GM18858 (cell line): ENCODE measurements around the gene PPP6R3.
"Not testable (repeated sequence)": the region's sequence is repeated elsewhere in the genome, so short reads cannot be mapped to it uniquely, and the experiment has no call there.

Experiments
- ATAC-seq: cut with Tn5 transposase; IDR thresholded peaks from one replicate; pipeline ENCODE4 v1.9.1; 2021; ENCODE audit not compliant: unreplicated experiment

PPP6R3 gene

DNA sequence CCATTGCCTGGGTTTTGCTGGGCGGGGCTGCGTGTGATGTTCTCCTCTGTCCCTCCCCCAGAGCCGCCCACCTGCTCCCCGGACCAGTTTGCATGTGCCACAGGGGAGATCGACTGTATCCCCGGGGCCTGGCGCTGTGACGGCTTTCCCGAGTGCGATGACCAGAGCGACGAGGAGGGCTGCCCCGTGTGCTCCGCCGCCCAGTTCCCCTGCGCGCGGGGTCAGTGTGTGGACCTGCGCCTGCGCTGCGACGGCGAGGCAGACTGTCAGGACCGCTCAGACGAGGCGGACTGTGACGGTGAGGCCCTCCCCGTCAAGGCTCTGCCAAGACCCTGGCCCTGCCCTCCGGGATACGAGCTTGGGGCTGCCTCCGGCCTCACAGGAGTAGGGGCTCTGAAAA is 27.0 kb upstream of the PPP6R3 start:
- ATAC-seq, result no peak

DNA sequence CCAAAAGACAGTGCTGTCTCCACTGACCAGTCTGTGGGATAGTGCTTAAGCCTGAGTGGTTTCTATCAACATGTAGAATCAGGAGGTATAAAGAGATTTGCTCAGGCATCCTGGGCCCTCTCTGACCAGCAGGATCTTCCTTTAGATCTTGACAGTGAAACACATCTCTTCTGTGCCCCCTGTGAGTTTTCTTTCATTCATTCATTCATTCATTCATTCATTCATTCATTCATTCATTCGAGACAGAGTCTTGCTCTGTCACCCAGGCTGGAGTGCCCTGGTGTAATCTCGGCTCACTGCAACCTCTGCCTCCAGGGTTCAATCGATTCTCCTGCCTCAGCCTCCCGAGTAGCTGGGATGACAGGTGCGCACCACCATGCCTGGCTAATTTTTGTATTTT is 26.4 kb upstream of the PPP6R3 start:
- not testable (repeated sequence) for ATAC-seq

DNA sequence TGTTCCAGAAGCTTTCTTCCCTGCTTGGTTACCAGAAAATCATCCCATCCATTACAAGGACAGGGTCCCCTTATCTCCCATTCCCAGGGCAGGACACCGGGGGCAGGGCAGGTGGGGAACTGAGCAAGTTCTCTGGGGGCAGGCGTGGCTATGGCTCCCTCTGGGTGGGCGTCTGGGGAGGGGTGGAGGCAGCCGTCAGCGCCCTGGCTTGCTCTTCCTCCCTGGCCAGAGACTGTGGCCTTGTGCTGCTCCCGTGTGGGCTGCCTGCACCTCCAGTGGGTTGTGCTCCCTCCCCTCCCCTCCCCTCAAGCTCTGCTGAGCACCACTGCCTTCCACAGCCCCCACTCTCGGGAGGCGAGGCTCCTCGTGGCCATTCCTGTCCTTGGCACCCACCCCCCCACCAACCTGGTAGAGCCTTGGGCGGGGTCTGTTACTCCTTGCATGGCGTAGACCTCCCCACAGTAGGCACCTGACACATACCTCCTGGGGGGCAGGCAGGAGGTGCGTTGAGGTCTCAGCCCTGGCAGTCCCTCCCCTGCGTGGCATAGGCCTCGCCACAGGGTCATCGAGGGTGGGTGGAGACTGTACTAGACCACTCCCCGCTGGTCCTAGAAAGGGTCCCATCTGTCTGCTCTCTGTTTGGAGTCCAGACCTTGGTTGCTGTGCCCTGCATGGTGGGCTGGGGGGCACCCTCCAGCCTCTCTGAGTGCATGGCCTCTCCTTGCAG is 24.2 kb upstream of the PPP6R3 start:
- no peak for ATAC-seq

DNA sequence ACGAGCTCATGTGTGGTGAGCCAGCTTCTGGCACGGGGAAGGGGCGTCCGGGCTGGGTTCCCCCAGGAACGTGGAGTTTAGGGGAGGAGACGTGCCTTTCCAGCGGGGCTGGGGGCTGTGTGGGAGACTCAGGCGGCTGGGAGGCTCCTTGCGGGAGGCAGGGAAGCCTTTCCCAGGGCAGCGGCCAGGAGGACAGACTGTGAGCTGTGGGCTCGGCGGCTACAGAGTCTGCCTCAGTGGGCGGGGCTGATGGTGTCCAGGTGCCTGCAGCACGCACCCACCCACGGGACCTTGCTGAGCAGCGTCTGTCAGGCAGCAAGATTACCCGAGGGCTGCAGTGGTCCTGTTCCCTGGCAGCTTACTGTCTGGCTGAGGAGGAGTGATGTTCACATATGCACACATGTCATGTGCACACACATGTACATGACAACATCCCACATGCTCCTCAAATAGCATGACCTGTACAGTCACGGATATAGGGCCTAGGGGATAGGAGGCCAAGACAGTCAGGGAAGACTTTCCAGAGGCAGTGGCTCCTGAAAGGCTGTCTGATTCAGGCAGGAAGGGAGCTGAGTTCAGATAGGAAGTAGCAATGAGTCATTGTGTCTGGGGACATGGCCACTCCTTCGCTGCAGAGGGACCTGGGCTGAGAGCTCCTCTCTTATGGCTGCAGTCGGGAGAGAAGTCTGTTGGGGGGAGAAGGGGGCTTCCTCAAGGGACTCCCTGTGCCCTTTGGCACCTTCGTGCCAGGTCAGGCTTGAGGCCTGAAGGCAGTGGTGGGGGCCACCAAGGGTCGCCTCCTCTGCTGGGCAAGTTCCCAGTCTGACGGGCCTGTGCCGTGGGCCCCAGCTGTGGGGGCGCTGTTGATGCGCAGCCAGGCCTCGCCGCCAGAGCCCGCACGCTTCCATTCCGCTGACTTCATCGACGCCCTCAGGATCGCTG is 23.3 kb upstream of the PPP6R3 start:
- no peak for ATAC-seq

DNA sequence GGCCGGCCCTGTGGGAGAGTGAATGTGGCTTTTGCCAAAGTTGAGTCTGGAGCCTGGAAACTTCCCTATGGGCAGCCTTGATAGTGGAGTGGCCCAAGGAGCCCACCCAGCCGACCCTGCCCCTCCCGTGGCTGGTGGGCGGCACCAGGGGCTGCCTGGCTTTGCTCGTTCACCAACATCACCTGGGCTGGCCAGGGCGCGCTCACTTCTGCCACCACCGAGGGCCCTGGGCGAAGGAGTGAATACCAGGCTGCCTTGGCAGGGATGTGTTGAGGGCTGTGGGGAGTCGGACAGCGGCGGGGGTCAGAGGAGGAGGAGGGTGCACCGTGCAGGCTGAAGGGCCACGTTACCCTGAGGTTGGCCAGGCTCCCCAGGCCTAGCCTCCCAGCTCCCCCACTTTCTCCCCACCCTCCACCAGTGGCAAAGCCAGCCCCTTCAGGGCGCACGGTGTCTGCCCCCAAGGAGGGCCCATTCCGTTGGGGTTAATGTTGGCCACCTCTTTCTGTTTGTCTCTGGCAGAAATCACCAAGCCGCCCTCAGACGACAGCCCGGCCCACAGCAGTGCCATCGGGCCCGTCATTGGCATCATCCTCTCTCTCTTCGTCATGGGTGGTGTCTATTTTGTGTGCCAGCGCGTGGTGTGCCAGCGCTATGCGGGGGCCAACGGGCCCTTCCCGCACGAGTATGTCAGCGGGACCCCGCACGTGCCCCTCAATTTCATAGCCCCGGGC is 22.5 kb upstream of the PPP6R3 start:
- no peak for ATAC-seq

DNA sequence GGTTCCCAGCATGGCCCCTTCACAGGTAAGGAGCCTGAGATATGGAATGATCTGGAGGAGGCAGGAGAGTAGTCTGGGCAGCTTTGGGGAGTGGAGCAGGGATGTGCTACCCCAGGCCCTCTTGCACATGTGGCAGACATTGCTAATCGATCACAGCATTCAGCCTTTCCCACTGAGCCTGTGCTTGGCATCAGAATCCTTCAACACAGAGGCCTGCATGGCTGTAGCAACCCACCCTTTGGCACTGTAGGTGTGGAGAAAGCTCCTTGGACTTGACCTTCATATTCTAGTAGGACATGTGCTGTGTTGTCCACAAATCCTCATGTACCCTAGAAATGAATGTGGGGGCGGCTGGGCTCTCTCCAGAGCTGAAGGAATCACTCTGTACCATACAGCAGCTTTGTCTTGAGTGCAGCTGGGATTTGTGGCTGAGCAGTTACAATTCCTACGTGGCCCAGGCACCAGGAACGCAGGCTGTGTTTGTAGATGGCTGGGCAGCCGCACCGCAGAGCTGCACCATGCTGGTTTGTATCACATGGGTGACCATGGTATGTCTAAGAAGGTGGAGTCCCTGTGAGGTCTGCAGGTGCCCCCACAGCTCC is 21.8 kb upstream of the PPP6R3 start:
- no peak for ATAC-seq

DNA sequence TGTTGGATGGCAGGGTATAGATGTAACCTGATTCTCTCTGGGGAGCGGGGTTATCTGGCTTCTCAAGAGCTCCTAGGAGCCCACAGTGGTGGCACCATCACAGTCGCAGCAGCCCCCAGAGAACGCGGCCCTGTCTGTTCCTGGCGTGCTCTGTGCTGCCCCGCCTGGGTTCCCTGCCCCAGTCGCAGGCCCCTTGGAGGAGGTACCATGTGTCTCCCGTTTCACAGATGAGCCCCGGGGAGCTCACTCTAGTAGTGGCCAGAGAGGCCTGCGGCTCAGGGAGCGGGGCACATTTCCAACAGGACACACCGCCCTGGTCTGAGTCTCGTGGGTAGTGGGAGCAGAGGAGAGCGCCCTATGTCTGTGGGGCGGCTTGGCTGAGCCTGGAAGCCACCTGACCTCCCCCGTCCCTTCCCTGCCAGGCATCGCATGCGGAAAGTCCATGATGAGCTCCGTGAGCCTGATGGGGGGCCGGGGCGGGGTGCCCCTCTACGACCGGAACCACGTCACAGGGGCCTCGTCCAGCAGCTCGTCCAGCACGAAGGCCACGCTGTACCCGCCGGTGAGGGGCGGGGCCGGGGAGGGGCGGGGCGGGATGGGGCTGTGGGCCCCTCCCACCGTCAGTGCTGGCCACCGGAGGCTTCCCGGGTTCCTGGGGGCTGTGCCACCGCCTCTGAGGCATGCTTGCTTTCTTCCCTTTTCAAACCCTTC is 21.0 kb upstream of the PPP6R3 start:
- no peak for ATAC-seq

DNA sequence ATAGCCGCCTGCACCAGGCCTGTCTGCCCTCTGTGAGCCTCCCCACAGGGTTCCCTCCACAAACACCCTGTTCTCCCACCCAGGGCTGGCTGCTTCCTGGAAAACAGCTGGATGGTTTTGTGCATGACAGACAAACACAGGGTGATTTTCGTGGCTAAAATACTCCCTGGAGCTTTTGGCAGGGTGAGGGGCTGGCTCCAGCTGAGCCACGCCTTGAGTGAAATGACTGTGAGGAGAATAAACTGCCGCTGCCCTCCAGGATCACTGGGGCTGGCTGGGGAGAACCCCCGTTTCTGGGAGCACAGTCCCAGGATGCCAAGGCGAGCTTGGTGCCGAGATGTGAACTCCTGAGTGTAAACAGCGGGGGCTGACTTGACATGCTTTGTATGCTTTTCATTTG is 20.3 kb upstream of the PPP6R3 start:
- ATAC-seq, result no peak

DNA sequence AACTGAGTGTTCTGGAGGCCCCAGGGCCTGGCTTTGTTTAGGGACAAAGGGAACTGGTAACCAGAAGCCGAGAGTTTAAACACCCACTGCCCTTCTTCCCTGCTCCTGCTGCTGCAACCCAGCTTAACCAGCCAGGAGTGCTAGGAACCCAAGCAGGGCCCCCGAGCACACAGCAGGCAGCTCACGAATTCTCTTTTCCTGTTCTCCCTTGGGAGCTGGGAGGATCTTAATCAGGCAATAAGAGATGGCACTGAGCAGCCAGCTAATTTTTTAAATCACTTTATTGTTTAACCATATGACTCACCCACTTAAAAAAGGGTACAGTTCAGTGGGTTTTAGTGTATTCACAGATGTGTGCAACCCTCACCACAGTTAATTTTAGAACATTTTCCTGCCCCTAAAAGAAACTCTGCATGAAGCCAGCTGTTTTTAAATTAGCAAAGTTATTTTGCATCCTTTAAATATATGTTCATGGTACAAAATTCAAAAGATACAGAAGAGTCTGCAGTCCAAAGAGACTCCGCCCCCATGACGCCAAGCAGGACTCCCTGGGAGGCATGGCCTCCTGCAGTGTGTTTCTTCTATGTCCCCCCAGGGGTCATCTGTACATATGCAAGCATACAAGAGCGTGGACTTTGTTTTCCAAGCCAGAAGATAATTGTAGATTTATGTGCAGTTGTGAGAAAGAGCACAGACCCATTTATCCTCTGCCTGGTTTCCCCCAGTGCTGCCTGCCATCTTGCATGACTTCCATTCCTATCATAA is 18.9 kb upstream of the PPP6R3 start:
- ATAC-seq, result no peak

DNA sequence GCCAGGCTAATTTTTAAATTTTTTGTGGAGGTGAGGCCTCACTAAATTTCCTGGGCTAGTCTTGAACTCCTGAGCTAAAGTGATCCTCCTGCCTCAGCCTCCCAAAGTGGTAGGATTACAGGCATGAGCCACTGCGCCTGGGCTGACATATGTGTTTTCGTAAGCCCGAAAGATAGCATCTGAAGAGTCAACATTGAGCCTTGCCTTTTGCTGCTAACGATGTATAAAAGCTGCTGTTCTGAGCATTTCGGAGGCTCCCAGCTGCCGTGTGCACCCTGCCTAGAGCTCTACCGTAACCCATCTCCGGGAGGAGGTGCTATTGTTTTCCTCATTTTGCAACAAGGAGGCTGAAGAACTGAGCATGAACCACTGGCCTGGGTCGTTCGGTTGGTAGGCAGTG is 18.1 kb upstream of the PPP6R3 start:
- no peak for ATAC-seq

DNA sequence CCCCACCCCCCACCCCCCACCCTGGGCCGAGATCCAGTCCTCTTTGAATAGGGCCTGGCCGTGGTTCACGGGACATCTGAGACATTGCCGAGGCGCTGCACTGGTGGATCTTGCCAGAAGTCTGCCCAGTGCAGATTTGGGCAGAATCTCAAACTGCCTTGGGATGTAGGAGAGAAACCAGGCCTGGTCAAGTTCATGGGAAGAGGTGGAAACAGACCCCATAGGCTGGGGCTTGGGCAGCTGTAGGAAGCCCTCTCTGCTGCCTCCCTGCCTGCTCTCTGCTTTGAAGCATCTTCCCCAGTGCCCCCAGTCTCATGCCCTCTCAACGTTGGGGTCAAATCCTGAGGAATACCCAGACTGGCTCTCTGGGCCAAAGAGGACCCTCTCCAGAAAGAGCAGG is 16.0 kb upstream of the PPP6R3 start:
- no peak for ATAC-seq

DNA sequence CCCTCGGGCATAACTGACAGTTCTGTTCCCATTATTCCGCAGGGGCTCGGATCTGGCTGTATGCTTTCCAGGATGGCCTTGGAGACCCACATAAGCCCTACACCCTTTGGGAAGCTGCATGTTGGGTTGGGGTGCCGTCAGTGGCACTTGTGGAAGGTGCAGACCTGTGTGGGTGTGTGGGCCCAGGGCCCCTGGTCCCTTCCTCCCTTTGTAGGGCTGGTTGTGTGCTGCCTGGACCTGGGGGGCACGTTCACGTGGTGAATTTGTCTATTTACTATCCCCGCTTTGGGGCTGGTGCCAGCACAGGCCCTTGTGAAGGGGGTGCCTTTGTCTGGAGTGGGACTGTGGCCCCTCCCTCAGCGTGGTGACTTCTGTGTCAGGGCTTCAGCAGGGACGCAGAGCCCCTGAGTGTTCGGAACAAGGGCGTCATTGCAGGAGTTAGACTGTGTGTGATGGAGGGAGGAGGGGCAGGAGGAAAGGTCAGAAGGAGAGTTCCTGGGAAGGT is 15.0 kb upstream of the PPP6R3 start:
- no peak for ATAC-seq

DNA sequence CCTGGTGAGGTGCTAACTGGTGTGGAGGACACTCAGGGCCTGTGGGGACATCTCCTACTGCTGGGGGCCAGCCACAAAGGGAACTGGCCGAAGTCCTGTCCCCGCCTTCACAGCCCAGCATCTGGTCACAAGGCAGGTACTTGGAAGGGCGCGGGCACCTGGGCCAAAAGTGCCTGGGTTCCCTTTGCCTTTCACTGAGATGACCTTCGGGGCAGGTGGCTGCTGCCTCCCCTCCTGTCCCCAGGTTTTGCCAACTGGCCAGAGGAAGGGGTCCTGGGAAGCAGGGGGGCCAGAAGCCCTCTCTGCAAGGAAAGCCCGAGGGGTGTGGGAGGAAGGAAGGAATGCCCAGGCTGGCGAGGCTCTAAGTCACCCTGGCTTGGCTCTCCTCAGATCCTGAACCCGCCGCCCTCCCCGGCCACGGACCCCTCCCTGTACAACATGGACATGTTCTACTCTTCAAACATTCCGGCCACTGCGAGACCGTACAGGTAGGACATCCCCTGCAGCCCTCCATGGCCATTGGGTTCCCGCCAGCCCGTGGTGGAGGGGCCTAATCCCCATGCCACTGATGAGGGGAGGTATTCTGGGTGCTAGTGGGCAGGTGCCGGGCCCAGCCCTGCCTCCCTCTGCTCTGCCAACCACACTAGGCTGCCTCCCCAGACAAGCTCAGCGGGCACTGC is 14.4 kb upstream of the PPP6R3 start:
- no peak for ATAC-seq

DNA sequence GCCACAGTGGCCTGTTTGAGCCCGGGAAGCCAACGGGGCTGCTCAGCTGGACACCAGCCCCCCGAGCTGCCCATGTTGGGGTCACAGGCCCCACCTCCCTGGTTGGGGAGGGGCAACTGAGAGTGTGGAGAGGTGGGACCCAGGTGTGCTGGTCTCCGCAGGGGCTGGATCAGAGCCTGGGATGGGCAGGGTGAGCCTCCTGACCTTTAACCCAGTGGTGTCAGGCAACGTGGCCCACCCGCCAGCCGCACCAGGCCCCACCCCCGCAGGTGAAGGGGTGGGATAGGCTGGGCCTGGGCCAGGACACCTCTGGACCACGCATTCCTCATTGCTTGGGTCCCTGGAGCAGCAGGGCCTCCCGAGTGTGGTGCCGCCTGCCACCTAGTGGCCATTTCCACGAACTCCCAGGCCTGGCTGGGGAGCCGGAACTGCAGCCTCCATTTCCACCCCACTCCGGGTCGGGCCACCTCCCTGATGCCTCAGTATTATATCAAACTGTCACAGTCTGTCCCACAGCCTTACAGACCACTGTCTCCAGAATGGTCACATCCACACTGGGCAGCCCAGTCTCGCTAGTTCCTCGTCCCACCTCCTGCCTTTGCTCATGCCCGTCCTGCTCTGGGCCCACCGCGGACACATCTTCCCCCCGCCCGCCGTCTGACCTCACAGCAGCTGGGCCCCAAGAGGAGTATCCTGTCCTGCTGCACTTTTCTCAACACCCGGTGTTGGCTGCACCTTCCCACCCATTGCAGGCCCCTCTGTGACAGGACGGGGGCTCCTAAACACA is 13.3 kb upstream of the PPP6R3 start:
- no peak for ATAC-seq

DNA sequence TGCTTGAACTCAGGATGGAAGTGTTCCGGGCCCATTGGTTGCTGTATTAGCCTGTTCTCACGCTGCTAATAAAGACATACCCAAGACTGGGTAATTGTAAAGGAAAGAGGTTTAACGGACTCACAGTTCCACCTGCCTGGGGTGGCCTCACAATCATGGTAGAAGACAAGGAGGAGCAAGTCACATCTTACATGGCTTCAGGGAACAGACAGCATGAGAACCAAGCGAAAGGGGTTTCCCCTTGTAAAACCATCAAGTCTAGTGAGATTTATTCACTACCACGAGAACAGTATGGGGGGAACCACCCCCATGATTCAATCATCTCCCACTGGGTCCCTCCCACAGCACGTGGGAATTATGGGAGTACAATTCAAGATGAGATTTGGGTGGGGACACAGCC is 12.6 kb upstream of the PPP6R3 start:
- ATAC-seq, result not testable (repeated sequence)

DNA sequence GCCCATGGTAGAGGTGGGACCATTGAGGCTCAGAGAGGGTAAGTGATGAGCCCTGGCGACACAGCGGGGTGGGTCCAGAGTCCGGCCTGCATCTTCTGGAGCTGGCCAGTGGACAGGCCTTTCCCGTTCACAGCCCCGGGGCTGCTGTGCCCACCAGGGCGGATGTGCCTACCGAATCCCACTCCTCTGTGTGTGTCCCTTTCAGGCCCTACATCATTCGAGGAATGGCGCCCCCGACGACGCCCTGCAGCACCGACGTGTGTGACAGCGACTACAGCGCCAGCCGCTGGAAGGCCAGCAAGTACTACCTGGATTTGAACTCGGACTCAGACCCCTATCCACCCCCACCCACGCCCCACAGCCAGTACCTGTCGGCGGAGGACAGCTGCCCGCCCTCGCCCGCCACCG is 11.9 kb upstream of the PPP6R3 start:
- no peak for ATAC-seq

DNA sequence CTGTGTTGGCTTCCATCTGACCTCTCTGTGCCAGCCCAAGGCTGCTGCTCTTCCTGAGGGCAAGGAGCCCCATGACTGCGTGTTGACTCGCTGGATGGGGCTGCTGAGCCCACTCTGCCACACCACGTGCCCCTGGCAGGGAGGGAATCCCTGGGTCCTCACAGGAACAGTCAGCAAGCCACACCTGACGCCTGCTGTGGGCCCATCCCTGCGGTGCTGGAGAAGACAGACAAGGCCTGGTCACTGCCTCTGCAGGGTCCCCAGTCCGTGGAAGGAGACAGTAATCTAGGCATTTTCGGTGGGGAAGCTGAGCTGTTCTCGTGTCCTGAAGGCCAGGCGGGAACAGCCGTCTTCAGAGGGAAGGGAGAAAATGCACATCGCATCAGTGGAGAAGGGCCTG is 10.6 kb upstream of the PPP6R3 start:
- no peak for ATAC-seq

DNA sequence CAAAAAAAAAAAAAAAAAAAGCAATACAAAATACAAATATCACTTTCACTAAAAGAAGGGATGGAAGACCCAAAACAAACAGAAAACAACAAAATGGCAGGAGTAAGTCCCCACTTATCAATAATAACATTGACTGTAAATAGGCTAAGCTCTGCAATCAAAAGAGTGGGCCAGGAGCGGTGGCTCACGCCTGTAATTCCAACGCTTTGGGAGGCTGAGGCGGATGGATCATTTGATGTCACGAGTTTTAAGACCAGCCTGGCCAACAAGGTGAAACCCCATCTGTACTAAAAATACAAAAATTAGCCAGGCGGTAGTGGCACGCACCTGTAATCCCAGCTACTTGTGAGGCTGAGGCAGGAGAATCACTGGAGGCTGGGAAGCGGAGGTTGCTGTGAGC is 9.8 kb upstream of the PPP6R3 start:
- no peak for ATAC-seq
